SH-SY5Y (cell line): ENCODE data around the gene METTL18.

Experiments used
- GATA2 ChIP-seq: IDR thresholded peaks from 2 replicates; pipeline ENCODE4 v1.6.1; 2011; ENCODE audit warnings: mild to moderate bottlenecking, low read depth, low read length
- GATA3 ChIP-seq: IDR thresholded peaks from 2 replicates; pipeline ENCODE4 v1.6.1; 2011; ENCODE audit warnings: low read depth, mild to moderate bottlenecking, low read length, moderate library complexity

The METTL18 gene

GRCh38 chr1:169765580-169766331 is 29.0 kb downstream of the METTL18 start:
- no peak for TF ChIP-seq GATA2

GRCh38 chr1:169764919-169765318 is 29.8 kb downstream of the METTL18 start:
- TF ChIP-seq GATA3 (no peak), GATA2 (no peak)

- TF ChIP-seq GATA3, result no peak
- no peak for TF ChIP-seq GATA2
Measured at GRCh38 chr1:169762699-169763098, 32.0 kb downstream of the METTL18 start.

- TF ChIP-seq GATA2 (no peak), GATA3 (no peak)
Measured at GRCh38 chr1:169759038-169759437, 35.7 kb downstream of the METTL18 start.

GRCh38 chr1:169753549-169753948 is 41.2 kb downstream of the METTL18 start:
- TF ChIP-seq GATA2, result 0 out of 2 replicates have a peak, but pooled peaks have one; percentile 6
- no peak for TF ChIP-seq GATA3

- TF ChIP-seq GATA3, result no peak
- no peak for TF ChIP-seq GATA2
Measured at GRCh38 chr1:169750041-169750440, 44.7 kb downstream of the METTL18 start.

- no peak for TF ChIP-seq GATA3
- no peak for TF ChIP-seq GATA2
Measured at GRCh38 chr1:169746550-169746949, 48.2 kb downstream of the METTL18 start.

- TF ChIP-seq GATA3 (no peak), GATA2 (no peak)
Measured at GRCh38 chr1:169745015-169745861, 49.5 kb downstream of the METTL18 start.
